HG03521 (cell line): ENCODE results near the gene NOX5.
"Not testable (repeated sequence)": the region's sequence is repeated elsewhere in the genome, so short reads cannot be mapped to it uniquely, and the experiment has no call there.

ENCODE experiments used
- ATAC-seq: cut with Tn5 transposase; IDR thresholded peaks from one replicate; pipeline ENCODE4 v1.9.1; 2021; ENCODE audit warnings: mild to moderate bottlenecking, moderate library complexity; ENCODE audit not compliant: unreplicated experiment

Gene NOX5

DNA sequence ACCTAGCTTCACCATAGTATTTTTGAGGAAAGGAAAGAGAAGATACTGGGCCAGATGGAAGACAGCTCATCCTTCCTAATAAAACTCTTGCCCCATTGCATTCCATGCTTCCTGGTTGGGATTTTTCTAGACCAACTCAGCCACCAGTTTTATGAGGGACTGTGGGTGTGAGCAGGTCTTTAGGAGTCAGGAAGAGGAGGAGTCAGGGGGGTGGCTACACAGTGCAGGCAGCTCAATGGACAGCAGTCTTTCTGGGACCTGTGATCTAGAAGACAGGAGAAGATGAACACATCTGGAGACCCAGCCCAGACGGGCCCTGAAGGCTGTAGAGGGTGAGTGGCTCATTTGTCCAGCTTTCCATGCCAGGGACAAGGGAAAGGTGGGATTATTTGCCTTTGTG lies at the start of gene NOX5:
Gene NOX5 (plus strand): TSS at position 242 of the 400 bp plus-strand sequence. CDS start 41 bp downstream, at position 283.
- no peak for ATAC-seq

DNA sequence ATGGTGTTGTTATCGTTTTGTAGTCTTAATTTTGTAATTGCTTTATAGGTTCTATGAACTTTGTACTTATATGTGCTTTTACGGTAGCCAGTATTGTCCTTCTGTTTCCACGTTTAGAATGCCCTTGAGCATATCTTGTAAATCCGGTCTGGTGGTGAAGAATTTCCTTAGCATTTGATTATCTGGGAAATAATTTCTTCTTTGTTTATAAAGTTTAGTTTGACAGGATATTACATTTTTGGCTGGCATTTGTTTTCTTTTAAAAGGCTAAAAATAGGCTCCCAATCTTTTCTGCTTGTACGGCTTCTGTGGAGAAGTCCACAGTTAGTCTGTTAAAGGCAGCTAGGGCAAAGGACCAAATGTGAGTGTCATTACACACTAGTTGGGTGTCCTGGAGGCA lies 47.5 kb upstream of the NOX5 start:
- ATAC-seq = no peak

- no peak for ATAC-seq
Measured at GRCh38 chr15:68967948-68968347, 46.5 kb upstream of the NOX5 start.

GRCh38 chr15:68969298-68969697 lies 45.2 kb upstream of the NOX5 start:
- no peak for ATAC-seq

GRCh38 chr15:68972201-68973065 lies 42.1 kb upstream of the NOX5 start:
- ATAC-seq = no peak

- ATAC-seq = not testable (repeated sequence)
Measured at GRCh38 chr15:68975651-68976160, 38.8 kb upstream of the NOX5 start.

DNA sequence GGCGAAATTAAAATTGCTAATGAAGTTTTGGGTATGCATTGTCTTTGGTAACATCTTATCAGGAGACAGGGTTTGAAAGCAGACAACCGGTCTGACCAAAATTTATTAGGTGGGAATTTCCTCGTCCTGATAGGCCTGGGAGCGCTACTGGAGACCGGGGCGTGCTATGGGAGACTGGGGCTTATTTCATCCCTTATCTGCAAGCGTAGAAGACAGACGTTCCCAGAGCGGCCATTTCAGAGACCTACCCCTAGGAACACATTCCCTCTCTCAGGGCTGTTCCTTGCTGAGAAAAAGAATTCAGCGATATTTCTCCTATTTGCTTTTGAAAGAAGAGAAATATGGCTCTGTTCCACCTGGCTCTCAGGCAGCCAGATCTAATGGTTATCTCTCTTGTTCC lies 37.1 kb upstream of the NOX5 start:
- not testable (repeated sequence) for ATAC-seq

GRCh38 chr15:68979006-68979405 lies 35.5 kb upstream of the NOX5 start:
- no peak for ATAC-seq

GRCh38 chr15:68979816-68980215 lies 34.7 kb upstream of the NOX5 start:
- no peak for ATAC-seq

- ATAC-seq = no peak
Measured at GRCh38 chr15:68980786-68981185, 33.7 kb upstream of the NOX5 start.

DNA sequence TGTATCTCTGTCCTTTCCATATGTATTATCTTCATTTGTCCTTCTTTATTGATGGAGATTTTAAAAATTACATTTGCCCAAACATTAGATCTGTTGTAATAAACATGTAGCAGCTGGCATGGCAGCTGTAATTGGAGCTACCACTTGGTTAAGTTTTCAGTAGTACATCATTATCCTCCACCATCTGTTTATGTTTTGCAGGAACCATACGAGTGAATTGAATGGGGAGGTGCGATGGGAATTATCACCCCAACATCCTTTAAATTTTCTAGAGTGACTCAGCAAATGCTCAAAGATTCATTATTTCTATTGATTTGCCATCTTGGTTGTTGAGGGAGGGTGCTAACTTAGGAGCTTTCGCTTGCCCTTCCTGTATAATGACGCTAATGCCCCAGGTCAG lies 32.6 kb upstream of the NOX5 start:
- no peak for ATAC-seq

GRCh38 chr15:68982976-68983563 lies 31.4 kb upstream of the NOX5 start:
- ATAC-seq = no peak

- ATAC-seq = no peak
Measured at GRCh38 chr15:68983961-68984481, 30.5 kb upstream of the NOX5 start.

- ATAC-seq = no peak
Measured at GRCh38 chr15:68984586-68984985, 29.9 kb upstream of the NOX5 start.

GRCh38 chr15:68985361-68985891 lies 29.1 kb upstream of the NOX5 start:
- ATAC-seq = no peak

DNA sequence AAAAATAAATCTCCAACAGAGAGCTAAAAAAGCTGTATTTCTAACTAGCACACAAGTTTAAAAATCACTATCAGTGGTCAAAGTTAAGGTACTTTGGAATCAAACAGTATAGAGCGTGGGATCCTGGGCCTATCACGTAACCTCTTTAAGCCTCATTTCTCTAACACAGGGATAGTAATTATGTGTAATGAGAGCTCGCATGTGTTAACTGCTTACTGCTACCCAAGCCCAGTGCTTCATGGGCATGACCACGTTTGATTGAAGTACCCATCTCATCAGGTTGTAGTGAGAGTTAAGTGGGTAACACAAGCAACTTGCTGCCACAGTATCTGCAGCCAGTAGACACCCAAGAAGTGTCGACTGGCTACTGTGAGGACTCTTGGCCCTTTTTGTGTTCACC lies 28.2 kb upstream of the NOX5 start:
- no peak for ATAC-seq

DNA sequence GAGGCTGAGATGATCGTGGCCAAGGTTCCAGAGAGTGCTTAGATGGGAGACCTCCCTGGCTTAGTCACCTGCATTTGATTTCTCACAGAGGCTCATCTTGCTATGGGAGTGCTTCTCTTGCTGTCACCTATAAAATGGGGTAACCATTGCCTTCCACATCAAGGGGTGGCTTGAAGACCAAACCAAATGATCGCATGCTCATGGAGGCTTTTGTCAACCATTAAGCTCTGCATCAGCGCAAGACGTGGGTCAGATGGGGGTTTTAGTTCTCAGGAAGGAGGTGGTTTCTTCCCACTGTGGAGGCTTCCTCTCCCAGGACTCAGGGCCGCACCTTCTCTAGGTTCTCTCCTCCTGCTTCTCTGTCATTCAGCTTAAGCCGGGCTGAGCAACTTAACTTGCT lies 27.4 kb upstream of the NOX5 start:
- no peak for ATAC-seq

GRCh38 chr15:68987676-68988075 lies 26.8 kb upstream of the NOX5 start:
- no peak for ATAC-seq

GRCh38 chr15:68989541-68990230 lies 24.8 kb upstream of the NOX5 start:
- ATAC-seq = no peak

GRCh38 chr15:68990231-68990991 lies 24.1 kb upstream of the NOX5 start:
- no peak for ATAC-seq
